NCI-H1092 treated with DMSO at 0.1 percent for 48 hours (cell line): ENCODE measurements around the gene ASTN2.

Source experiments
- DNase-seq: peaks from one replicate; lab custom pipeline; 2025; lab: John Stamatoyannopoulos, UW

The ASTN2 gene

GRCh38 chr9:117164512-117164911 is 250.3 kb downstream of the ASTN2 start:
- no peak for DNase-seq

- DNase-seq = peak; percentile 16
These were observed 254.6 kb downstream of the ASTN2 start for GRCh38 chr9:117160254-117160653.

- DNase-seq = no peak
These were observed 257.9 kb downstream of the ASTN2 start for GRCh38 chr9:117156771-117157535.

GRCh38 chr9:117156144-117156688 is 258.6 kb downstream of the ASTN2 start:
- no peak for DNase-seq

- DNase-seq = no peak
These were observed 261.8 kb downstream of the ASTN2 start for GRCh38 chr9:117153021-117153420.

GRCh38 chr9:117151716-117152115 is 263.1 kb downstream of the ASTN2 start:
- no peak for DNase-seq

GRCh38 chr9:117149996-117150395 is 264.9 kb downstream of the ASTN2 start:
- no peak for DNase-seq

- no peak for DNase-seq
These were observed 268.9 kb downstream of the ASTN2 start for GRCh38 chr9:117145811-117146490.

GRCh38 chr9:117145081-117145480 is 269.8 kb downstream of the ASTN2 start:
- DNase-seq = no peak

GRCh38 chr9:117138231-117138630 is 276.6 kb downstream of the ASTN2 start:
- no peak for DNase-seq

GRCh38 chr9:117136461-117136860 is 278.4 kb downstream of the ASTN2 start:
- DNase-seq = no peak

GRCh38 chr9:117135501-117136098 is 279.3 kb downstream of the ASTN2 start:
- DNase-seq = no peak

- no peak for DNase-seq
These were observed 279.9 kb downstream of the ASTN2 start for GRCh38 chr9:117134826-117135500.

GRCh38 chr9:117126871-117127270 is 288.0 kb downstream of the ASTN2 start:
- no peak for DNase-seq

- no peak for DNase-seq
These were observed 289.3 kb downstream of the ASTN2 start for GRCh38 chr9:117125531-117125930.

GRCh38 chr9:117123729-117124128 is 291.1 kb downstream of the ASTN2 start:
- no peak for DNase-seq

GRCh38 chr9:117122953-117123352 is 291.9 kb downstream of the ASTN2 start:
- no peak for DNase-seq

- DNase-seq = no peak
These were observed 292.8 kb downstream of the ASTN2 start for GRCh38 chr9:117122102-117122501.

GRCh38 chr9:117121316-117121715 is 293.5 kb downstream of the ASTN2 start:
- DNase-seq = no peak

GRCh38 chr9:117120061-117120460 is 294.8 kb downstream of the ASTN2 start:
- no peak for DNase-seq

- DNase-seq = no peak
These were observed 298.8 kb downstream of the ASTN2 start for GRCh38 chr9:117116084-117116483.

- no peak for DNase-seq
These were observed 300.1 kb downstream of the ASTN2 start for GRCh38 chr9:117114768-117115167.
